ENCODE results near the gene CDPF1.

The CDPF1 gene

GRCh38 chr22:46256358-46256958 is 6.4 kb upstream of the CDPF1 start:
- DNase-seq (ENCODE audit: low read depth in 2 of 2) = no peak

DNA sequence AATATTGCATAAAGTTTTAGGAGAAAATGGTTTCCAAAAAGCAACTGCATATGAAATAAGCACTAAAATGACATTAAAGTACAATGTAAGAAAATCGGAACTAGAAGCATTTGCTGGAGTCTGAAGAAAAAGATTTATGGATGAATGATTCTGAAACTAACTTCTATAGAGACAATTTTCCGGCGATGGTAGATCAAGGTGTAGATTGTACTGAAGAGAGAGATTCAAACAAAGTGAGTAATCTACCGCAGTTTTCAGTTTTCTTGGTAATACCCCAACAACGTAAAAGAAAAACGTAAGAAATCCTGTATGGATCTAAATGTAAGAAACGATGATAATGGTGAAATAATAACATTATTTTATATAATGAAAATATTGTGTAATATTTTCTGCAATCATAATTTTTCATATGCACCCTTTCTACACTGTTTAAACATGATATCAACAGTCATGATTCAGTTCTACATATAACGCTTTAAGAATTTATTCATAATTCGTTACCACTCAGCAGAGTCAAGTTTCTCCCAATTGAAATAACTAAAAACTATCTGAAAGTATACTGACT is 1.8 kb upstream of the CDPF1 start:
- no peak for DNase-seq (ENCODE audit: low read depth in 2 of 2)

DNA sequence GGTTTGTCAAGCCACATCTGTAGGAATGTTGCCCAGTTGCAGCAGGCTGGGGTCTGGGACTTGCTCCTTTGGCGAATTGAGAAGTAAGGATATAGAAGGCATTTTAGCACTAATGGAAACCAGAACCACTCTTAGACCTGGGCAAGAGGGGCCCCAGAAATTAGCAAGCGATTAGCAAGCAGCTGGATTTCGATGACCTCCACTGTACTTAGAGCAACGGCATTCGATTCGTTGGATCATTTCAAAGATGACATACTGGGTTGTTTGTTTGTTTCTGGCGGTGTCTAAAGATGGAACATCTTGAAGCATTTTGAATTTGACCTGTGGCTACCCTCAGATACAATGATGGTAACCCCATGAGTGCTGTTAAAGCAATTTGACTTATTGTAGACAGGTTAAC is 1.2 kb upstream of the CDPF1 start:
- no peak for DNase-seq (ENCODE audit: low read depth in 2 of 2)

- DNase-seq (ENCODE audit: low read depth in 2 of 2) = no peak
Measured at GRCh38 chr22:46250783-46251125, 661 bp upstream of the CDPF1 start.

- no peak for DNase-seq (ENCODE audit: low read depth in 2 of 2)
Measured at GRCh38 chr22:46247443-46247975, 2.6 kb downstream of the CDPF1 start.

- DNase-seq (ENCODE audit: low read depth in 2 of 2) = no peak
Measured at GRCh38 chr22:46246178-46246577, 3.9 kb downstream of the CDPF1 start.

DNA sequence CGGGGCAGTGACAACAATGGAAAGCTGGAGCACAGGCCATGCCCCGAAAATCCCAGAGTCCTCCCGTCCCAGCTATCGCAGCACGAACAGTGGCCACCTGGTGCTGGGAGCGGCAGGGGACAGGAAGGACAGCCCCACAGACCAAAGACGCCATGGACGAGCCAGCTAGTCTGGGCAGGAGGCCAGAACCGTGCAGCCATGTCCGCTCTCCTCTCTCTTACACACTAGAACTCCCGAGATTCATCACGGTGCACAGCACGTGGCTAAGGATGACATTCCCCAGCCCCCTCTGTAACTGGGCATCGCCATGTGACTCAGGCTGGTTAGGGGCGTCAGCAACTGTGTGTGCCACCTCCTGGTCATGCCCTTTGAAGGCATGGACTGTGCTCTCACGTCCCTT is 4.6 kb downstream of the CDPF1 start:
- no peak for DNase-seq (ENCODE audit: low read depth in 2 of 2)

GRCh38 chr22:46244771-46245170 is 5.3 kb downstream of the CDPF1 start:
- no peak for DNase-seq (ENCODE audit: low read depth in 2 of 2)

DNA sequence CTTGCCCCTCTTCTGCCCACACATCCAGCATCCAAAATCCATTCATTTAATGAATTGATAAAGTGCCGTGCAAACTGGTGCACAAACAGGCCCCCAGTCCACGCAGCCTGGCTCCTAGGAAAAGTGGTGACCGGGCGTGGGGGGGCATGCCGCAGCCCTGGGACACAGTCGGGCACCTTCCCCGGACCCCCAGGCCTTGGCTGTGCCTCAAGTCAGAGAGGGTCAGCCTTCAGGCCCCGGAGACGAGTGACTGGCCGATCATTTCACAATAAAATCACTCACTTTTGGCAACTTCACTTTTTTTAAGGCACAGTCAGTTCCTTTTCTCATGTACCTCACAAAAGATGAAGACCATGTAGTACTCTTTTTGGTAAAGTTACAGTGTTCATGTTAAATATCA is 8.0 kb downstream of the CDPF1 start:
- DNase-seq (ENCODE audit: low read depth in 2 of 2) = no peak

DNA sequence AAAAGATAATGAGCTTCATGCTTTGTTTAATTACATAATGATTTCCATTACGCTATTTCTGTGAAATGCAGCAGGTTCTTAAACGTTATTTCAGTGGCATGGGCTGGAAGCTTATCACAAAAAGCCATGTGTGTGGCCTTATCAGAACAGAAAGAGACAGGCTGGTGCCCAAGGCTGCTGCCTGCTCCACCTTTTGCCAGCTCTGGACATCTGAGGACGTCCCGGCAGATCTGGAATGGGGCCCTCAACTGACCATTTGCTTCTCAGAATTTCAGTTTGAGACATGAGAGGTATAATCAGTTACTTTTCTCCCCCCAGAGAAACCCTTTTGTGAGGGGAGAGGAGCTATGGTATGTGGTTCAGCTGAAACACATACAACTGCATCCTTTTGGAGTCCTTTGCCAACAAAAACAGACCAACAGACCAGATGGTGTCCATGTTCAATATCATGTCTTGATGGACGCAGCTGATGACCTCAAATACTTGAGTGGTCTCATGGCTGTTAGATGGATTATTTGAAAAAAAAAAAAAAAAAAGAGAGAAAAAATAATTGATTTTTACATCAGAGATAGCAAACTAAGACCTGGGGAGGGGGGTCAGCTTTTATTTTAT is 8.6 kb downstream of the CDPF1 start:
- no peak for DNase-seq (ENCODE audit: low read depth in 2 of 2)

GRCh38 chr22:46240907-46241306 is 9.2 kb downstream of the CDPF1 start:
- no peak for DNase-seq (ENCODE audit: low read depth in 2 of 2)

GRCh38 chr22:46240506-46240905 is 9.6 kb downstream of the CDPF1 start:
- no peak for DNase-seq (ENCODE audit: low read depth in 2 of 2)

- no peak for DNase-seq (ENCODE audit: low read depth in 2 of 2)
Measured at GRCh38 chr22:46240073-46240472, 10.0 kb downstream of the CDPF1 start.

- no peak for DNase-seq (ENCODE audit: low read depth in 2 of 2)
Measured at GRCh38 chr22:46239261-46240048, 10.6 kb downstream of the CDPF1 start.

DNA sequence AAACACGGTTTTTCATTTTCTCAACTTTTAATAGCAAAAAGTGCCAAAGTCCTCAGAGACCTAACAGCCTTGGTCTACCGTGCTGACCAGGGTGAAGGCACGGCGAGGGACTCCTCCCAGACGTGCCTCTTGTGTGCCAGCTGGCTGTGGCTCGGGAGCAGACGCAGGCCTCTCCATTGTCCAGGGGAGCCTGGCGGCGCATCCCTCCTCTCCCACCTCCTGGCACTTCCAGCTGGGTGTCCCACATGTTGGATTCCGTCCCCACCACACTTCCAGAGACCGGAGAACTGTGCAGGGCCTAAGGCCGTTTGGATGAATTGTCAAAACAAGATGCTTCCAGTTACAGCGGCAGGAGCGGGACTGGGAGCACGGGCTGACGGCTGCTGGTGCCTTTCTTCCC is 11.6 kb downstream of the CDPF1 start:
- DNase-seq (ENCODE audit: low read depth in 2 of 2) = no peak

GRCh38 chr22:46237453-46238124 is 12.5 kb downstream of the CDPF1 start:
- DNase-seq (ENCODE audit: low read depth in 2 of 2) = no peak

GRCh38 chr22:46234969-46235368 is 15.1 kb downstream of the CDPF1 start:
- no peak for DNase-seq (ENCODE audit: low read depth in 2 of 2)

- DNase-seq (ENCODE audit: low read depth in 2 of 2) = no peak
Measured at GRCh38 chr22:46233231-46233630, 16.9 kb downstream of the CDPF1 start.

- no peak for DNase-seq (ENCODE audit: low read depth in 2 of 2)
Measured at GRCh38 chr22:46230262-46230901, 19.7 kb downstream of the CDPF1 start.

DNA sequence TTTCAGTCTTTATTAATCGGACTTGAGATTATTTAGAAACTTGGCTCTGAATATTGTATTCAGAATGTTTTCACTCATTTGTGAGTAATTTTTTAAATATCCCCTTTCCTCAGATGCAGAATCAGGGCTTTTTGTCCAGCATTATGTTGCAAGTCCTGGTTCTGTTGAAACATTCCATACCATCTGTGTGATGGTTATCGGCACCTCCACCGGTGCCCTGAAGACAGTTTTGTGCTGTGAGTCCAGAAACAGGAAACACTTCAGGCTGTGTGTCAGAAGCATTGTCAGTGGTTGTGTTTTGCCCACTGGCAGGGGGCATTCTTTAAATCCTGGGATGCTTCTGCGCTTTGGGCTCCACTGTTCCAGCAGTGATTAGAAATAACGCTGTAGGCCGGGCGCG is 20.4 kb downstream of the CDPF1 start:
- DNase-seq (ENCODE audit: low read depth in 2 of 2) = no peak

- DNase-seq (ENCODE audit: low read depth in 2 of 2) = no peak
Measured at GRCh38 chr22:46226577-46226976, 23.5 kb downstream of the CDPF1 start.

DNA sequence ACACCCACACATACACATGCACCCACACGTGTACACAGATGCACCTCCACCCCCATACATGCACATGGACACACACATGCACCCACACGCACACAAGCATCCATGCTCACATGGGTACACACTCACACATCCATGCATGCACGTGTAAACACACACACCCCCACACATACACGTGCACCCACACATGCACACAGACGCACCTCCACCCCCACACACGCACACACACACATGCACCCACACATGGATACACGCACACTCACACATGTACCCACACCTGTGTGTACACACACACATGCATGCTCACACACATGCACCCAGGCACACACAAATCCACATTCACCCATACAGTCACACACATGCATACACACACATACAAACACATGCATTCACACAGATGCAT is 24.5 kb downstream of the CDPF1 start:
- no peak for DNase-seq (ENCODE audit: low read depth in 2 of 2)

All from stimulated activated CD8-positive, alpha-beta memory T cell treated with anti-CD3 and anti-CD28 coated beads, Interleukin-7, amount 100 ng/mL, for 4 hours (primary cell).